Omental fat pad (tissue), 4 donors: ENCODE data around the gene AP1G2. TPM values are rescaled to one million over a fixed set of nuclear protein-coding genes. Genes with fewer than 3 reads are reported as not detected.
"Not testable (repeated sequence)": the region's sequence is repeated elsewhere in the genome, so short reads cannot be mapped to it uniquely, and the experiment has no call there.

ENCODE experiments used
- ATAC-seq: fragments of 150-250 bp; one replicate; pipeline ENCODE4 v1.9.1; 2016; ENCODE audit warnings: mild to moderate bottlenecking, moderate library complexity; ENCODE audit not compliant: low FRiP score
- DNase-seq: peaks from one replicate; pipeline ENCODE4 v3.0.0-alpha.2; 2019; ENCODE audit warnings: low spot score
- total RNA-seq, 4 donors: library from RNA; depleted of rRNA; stranded (reverse); fragments of >200 nt; gene quantifications; one replicate each; pipeline ENCODE4 v1.1.0, GENCODE V29; 2016
- TF ChIP-seq, protein P1 (sequence below), 3 donors: fragments of 450-650 bp; IDR thresholded peaks; one replicate each; pipeline ENCODE4 v1.5.1; 2016 to 2017; ENCODE audit warnings: antibody characterized with exemption in 3 of 3, mild to moderate bottlenecking in 3 of 3, moderate library complexity in 2 of 3

The AP1G2 gene
- total RNA-seq, 4 donors from 2014 or later: 49.5 to 72.9 (median 58.0) TPM

DNA sequence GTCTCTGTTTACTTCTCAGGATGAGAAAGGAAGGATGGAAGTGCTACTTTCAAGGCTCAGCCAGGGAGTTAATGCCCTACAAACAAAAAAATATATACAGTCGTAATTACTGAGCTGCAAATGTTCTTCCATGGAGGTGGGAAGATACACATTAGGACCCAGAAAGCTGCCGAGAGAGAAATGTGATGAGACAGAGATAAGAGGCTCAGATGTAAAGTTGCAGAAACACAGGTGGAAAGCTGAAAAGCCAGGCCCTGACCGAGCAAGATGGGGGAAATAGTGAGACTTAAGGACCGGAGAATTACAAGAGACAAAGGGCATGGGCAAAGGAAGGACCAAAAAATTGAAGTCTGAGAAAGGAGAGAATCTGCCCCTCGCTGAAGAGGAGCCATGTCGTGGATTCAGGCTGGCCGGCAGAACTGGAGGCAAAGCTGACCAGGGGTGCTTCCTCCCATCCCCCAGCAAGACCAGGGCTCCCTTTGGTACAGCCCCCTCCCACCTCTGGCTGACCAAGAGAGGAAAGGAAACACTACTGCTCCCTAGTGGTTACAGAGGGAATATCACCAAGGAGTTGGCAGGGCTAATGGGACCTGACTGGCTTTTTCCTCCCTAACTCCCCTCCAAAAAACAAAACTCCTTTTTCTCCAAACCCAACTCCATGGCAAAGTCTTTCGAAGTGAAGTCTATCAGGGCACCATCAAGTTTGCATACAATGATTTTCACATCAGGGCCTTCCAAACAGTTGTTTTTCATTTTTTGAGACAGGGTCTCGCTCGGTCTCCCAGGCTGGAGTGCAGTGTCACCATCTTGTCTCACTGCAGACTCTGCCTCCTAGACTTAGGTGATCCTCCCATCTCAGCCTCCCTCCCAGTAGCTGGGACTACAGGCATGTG, 28.1 kb downstream of the AP1G2 start:
- DNase-seq (no peak), ATAC-seq (no peak)
- TF ChIP-seq, protein P1, sequence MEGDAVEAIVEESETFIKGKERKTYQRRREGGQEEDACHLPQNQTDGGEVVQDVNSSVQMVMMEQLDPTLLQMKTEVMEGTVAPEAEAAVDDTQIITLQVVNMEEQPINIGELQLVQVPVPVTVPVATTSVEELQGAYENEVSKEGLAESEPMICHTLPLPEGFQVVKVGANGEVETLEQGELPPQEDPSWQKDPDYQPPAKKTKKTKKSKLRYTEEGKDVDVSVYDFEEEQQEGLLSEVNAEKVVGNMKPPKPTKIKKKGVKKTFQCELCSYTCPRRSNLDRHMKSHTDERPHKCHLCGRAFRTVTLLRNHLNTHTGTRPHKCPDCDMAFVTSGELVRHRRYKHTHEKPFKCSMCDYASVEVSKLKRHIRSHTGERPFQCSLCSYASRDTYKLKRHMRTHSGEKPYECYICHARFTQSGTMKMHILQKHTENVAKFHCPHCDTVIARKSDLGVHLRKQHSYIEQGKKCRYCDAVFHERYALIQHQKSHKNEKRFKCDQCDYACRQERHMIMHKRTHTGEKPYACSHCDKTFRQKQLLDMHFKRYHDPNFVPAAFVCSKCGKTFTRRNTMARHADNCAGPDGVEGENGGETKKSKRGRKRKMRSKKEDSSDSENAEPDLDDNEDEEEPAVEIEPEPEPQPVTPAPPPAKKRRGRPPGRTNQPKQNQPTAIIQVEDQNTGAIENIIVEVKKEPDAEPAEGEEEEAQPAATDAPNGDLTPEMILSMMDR (IDR thresholded peaks at IDR 0.05): no peak

DNA sequence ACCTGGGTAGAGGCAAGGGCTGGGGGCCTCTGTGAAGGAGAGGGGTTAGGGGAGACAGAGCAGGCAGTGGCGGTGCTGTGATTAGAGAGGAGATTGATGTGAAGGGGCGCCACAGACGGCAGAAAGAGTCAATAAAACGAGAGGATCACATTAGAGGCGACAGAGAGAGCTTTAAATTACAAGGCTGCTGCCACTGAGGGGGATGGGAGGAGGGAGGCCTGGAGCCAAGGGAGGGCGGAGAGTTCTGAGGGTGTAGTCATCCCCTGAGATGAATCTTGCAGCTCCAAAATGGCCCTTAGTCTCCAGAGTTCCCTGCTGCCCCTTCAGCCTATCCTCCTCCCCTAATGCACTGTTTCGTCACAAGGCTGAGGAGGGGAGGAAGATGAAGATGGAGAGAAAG, 28.8 kb downstream of the AP1G2 start:
- TF ChIP-seq, protein P1 (IDR thresholded peaks at IDR 0.05): no peak
- DNase-seq: no peak
- peak; percentile 9 for ATAC-seq

GRCh38 chr14:23538050-23538718, 29.4 kb downstream of the AP1G2 start:
- no peak for ATAC-seq
- DNase-seq: no peak
- TF ChIP-seq, protein P1 (IDR thresholded peaks at IDR 0.05): no peak

DNA sequence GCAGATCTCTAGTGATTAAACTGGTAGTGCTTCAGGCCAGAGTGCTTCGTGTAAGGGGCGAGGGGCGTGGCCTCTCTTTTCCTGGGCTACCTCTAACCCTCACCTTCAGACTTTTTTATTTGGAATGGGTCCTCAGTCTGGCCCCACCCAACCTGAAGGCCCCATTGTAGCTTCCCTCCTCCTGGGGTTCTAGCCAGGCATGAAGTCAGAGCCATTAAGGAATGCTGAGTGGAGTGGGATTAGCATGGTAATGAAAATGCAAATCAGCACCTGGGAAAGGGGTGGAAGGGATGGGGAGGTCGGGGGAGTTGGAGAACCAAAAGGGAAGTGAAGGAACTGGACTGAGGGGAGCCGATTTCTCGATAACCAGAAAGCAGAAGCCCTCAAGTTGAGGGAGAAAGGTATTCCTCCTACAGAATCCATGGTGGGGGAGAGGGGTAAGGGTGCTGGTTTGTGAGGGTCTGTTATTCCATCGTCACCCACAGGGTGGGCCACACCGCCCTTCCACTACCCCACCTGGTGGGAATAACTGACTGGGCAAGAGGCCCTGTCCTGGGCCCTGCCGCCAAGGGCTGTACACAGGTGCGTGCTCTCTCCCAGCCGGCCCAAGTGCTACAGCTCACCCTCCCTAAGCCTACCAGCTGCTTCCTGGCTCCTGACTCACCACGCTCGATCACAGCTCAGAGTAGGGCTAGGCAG, 30.1 kb downstream of the AP1G2 start:
- TF ChIP-seq, protein P1 (IDR thresholded peaks at IDR 0.05): no peak
- peak; percentile 71 for ATAC-seq
- no peak for DNase-seq

GRCh38 chr14:23536906-23537305, 30.7 kb downstream of the AP1G2 start:
- not testable (repeated sequence) for ATAC-seq, DNase-seq

- no peak for ATAC-seq
- DNase-seq: no peak
- TF ChIP-seq, protein P1 (IDR thresholded peaks at IDR 0.05): no peak
Observed at GRCh38 chr14:23536494-23536893, 31.1 kb downstream of the AP1G2 start.

GRCh38 chr14:23535943-23536342, 31.6 kb downstream of the AP1G2 start:
- DNase-seq (no peak), ATAC-seq (no peak)
- TF ChIP-seq, protein P1 (IDR thresholded peaks at IDR 0.05): no peak
